A549 (cell line): ENCODE results near the gene CPLANE2. TPM values are rescaled to one million over a fixed set of nuclear protein-coding genes. Genes with fewer than 3 reads are reported as not detected.

Experiments used
- ATAC-seq, 2 experiments: fragments of 200-7000 bp in 1 of 2; fragments of >200 bp in 1 of 2; cut with Nextera tagmentation in 1 of 2; cut with Tn5 transposase in 1 of 2; 3 replicates each; pipeline versions ENCODE4 v1.8.0 to v1.9.1; 2018 to 2020; ENCODE audit warnings: mild to moderate bottlenecking in 1 of 2, moderate library complexity in 1 of 2
- CTCF ChIA-PET: fragments of 300-600 bp; sonication (Branson Sonifier 250); formaldehyde crosslinking; extraction: SDS; loops from one replicate; lab custom pipeline; 2021; ENCODE audit warnings: antibody characterized with exemption, inconsistent platforms; lab: Yijun Ruan, JAX
- POLR2A ChIA-PET: fragments of 350-600 bp; formaldehyde crosslinking; extraction: SDS; loops from one replicate; lab custom pipeline; 2021; ENCODE audit warnings: antibody characterized with exemption, inconsistent platforms; lab: Yijun Ruan, JAX
- DNase-seq, 2 experiments: peaks; one replicate each; pipeline versions ENCODE4 v3.0.0 to v3.0.0-alpha.2; 2011 to 2016; ENCODE audit warnings: low read depth in 1 of 2, low spot score in 1 of 2
- FAIRE-seq: peaks from 2 replicates; lab custom pipeline; 2011; peaks lifted over from hg19 to GRCh38; lab: Jason Lieb, UNC
- H3K27ac ChIP-seq, 2 experiments: fragments of >200 bp; sonication (Bioruptor Twin); formaldehyde crosslinking; 3 replicates each; pipeline ENCODE4 v1.5.1; 2016 to 2017
- H3K4me1 ChIP-seq: fragments of >200 bp; sonication (Bioruptor Twin); formaldehyde crosslinking; 3 replicates; pipeline ENCODE4 v1.6.1; 2016
- H3K4me2 ChIP-seq: fragments of >200 bp; sonication (Bioruptor Twin); formaldehyde crosslinking; 3 replicates; pipeline ENCODE4 v1.6.1; 2016
- H3K4me3 ChIP-seq: fragments of >200 bp; sonication (Bioruptor Twin); formaldehyde crosslinking; 3 replicates; pipeline ENCODE4 v1.5.1; 2016
- H3K9me3 ChIP-seq: fragments of >200 bp; sonication (Bioruptor Twin); formaldehyde crosslinking; 3 replicates; pipeline ENCODE4 v1.6.1; 2016
- BHLHE40 ChIP-seq: IDR thresholded peaks from 2 replicates; pipeline ENCODE4 v1.6.1; 2012; ENCODE audit warnings: low read depth, low read length, inconsistent platforms
- CBX8 ChIP-seq: fragments of 200-600 bp; sonication (generic); IDR thresholded peaks from 2 replicates; pipeline ENCODE4 v1.6.1; 2016
- CEBPB ChIP-seq, 2 experiments: fragments of >200 bp in 1 of 2; sonication (Bioruptor Twin) in 1 of 2; formaldehyde crosslinking in 1 of 2; IDR thresholded peaks; 2 replicates each; pipeline ENCODE4 v1.6.1; 2012 to 2016
- EHF ChIP-seq: fragments of 250-450 bp; sonication (Bioruptor Pico); IDR thresholded peaks from 2 replicates; pipeline ENCODE4 v1.5.0; 2020; ENCODE audit warnings: mild to moderate bottlenecking
- FOSL2 ChIP-seq, 2 experiments: fragments of 450-650 bp in 1 of 2; fragments of >200 bp in 1 of 2; sonication (Bioruptor Twin) in 1 of 2; formaldehyde crosslinking; IDR thresholded peaks; 2 replicates each; pipeline versions ENCODE4 v1.5.0 to v1.6.1; 2016 to 2020; ENCODE audit warnings: mild to moderate bottlenecking in 1 of 2, moderate library complexity in 1 of 2
- GATA3 ChIP-seq: IDR thresholded peaks from 2 replicates; pipeline ENCODE4 v1.6.1; 2012; ENCODE audit warnings: borderline replicate concordance
- HDAC2 ChIP-seq: fragments of 200-600 bp; sonication (generic); IDR thresholded peaks from 2 replicates; pipeline ENCODE4 v1.6.1; 2016
- HOXB13 ChIP-seq: fragments of 250-450 bp; sonication (Bioruptor Pico); IDR thresholded peaks from 2 replicates; pipeline ENCODE4 v1.5.0; 2020; ENCODE audit warnings: low read depth, mild to moderate bottlenecking, moderate library complexity
- HOXB5 ChIP-seq: fragments of 250-450 bp; sonication (Bioruptor Pico); IDR thresholded peaks from 2 replicates; pipeline ENCODE4 v1.5.0; 2020; ENCODE audit warnings: mild to moderate bottlenecking, moderate library complexity
- JUNB ChIP-seq: fragments of >200 bp; sonication (Bioruptor Twin); formaldehyde crosslinking; IDR thresholded peaks from 2 replicates; pipeline ENCODE4 v1.6.1; 2016
- KDM5A ChIP-seq: fragments of 200-600 bp; sonication (generic); IDR thresholded peaks from 2 replicates; pipeline ENCODE4 v1.6.1; 2016; ENCODE audit warnings: antibody characterized with exemption, mild to moderate bottlenecking
- MAFK ChIP-seq: fragments of 450-650 bp; IDR thresholded peaks from 2 replicates; pipeline ENCODE4 v1.6.1; 2014; ENCODE audit not compliant: partially characterized antibody
- MAZ ChIP-seq: fragments of 150-350 bp; IDR thresholded peaks from 2 replicates; pipeline ENCODE4 v1.6.1; 2014; ENCODE audit warnings: antibody characterized with exemption, low read depth, low read length, borderline replicate concordance
- POLR2A ChIP-seq: IDR thresholded peaks from 2 replicates; pipeline ENCODE4 v1.6.1; 2012; ENCODE audit warnings: mild to moderate bottlenecking, low read length
- POLR2AphosphoS2 ChIP-seq: conservative IDR thresholded peaks from 2 replicates; pipeline ENCODE4 v1.6.1; 2012; ENCODE audit warnings: low read length, improper control_type of control experiment, inconsistent platforms
- RARB ChIP-seq: fragments of 250-450 bp; sonication (Bioruptor Pico); IDR thresholded peaks from 2 replicates; pipeline ENCODE4 v1.8.0; 2021; ENCODE audit warnings: mild to moderate bottlenecking, moderate library complexity
- RFX5 ChIP-seq: fragments of 450-650 bp; IDR thresholded peaks from 2 replicates; pipeline ENCODE4 v1.7.1; 2014; ENCODE audit warnings: antibody characterized with exemption, mild to moderate bottlenecking, moderate library complexity
- SMC3 ChIP-seq: fragments of >200 bp; sonication (Bioruptor Twin); formaldehyde crosslinking; IDR thresholded peaks from 3 replicates; pipeline ENCODE4 v1.6.1; 2018; ENCODE audit warnings: inconsistent platforms
- ZC3H11A ChIP-seq: fragments of 450-650 bp; IDR thresholded peaks from 2 replicates; pipeline ENCODE4 v1.6.1; 2014; ENCODE audit warnings: antibody characterized with exemption, mild to moderate bottlenecking
- ZNF302 ChIP-seq: fragments of 250-450 bp; sonication (Bioruptor Pico); IDR thresholded peaks from 2 replicates; pipeline ENCODE4 v1.9.0; 2021; ENCODE audit warnings: inconsistent platforms, mild to moderate bottlenecking, moderate library complexity
- WGBS: methylation state at CpG from one replicate; pipeline ENCODE4 v1.1.6; 2017; ENCODE audit errors: missing lambda C conversion rate; 5-methylcytosine and 5-hydroxymethylcytosine counted together
- polyA plus RNA-seq, 4 experiments: library from polyadenylated mRNA; depleted of rRNA in 3 of 4; stranded (reverse); fragments of >200 nt; fragmentation: RNase III in 1 of 4; extraction: RNeasy Plus Mini Kit Qiagen cat#74134 plus additional on column Dnase treatment in 1 of 4; gene quantifications; 2 replicates in 3 of 4; 3 replicates in 1 of 4; pipeline ENCODE4 v1.2.3, GENCODE V29; 2011 to 2017
- TF ChIP-seq, protein P1 (sequence below): fragments of >200 bp; sonication (Bioruptor Twin); formaldehyde crosslinking; IDR thresholded peaks from 2 replicates; pipeline ENCODE4 v1.6.1; 2016
- TF ChIP-seq, protein P2 (sequence below): fragments of 450-650 bp; IDR thresholded peaks from 2 replicates; pipeline ENCODE4 v1.6.1; 2014; ENCODE audit warnings: antibody characterized with exemption
- TF ChIP-seq, protein P3 (sequence below): IDR thresholded peaks from 2 replicates; pipeline ENCODE4 v1.6.1; 2012
- TF ChIP-seq, protein P4 (sequence below): fragments of 200-600 bp; sonication (generic); IDR thresholded peaks from 2 replicates; pipeline ENCODE4 v1.6.1; 2016; ENCODE audit warnings: antibody characterized with exemption, mild to moderate bottlenecking, moderate library complexity
- TF ChIP-seq, protein P5 (sequence below): IDR thresholded peaks from 2 replicates; pipeline ENCODE4 v1.6.1; 2012
- TF ChIP-seq, protein P6 (sequence below): fragments of 250-450 bp; sonication (Bioruptor Pico); IDR thresholded peaks from 2 replicates; pipeline ENCODE4 v1.5.0; 2020; ENCODE audit warnings: low read depth, mild to moderate bottlenecking, moderate library complexity

The CPLANE2 gene
- polyA plus RNA-seq, 2 of the 4 experiments (the other 2 are of a cell fraction) = 2.4 to 3.7 TPM

DNA sequence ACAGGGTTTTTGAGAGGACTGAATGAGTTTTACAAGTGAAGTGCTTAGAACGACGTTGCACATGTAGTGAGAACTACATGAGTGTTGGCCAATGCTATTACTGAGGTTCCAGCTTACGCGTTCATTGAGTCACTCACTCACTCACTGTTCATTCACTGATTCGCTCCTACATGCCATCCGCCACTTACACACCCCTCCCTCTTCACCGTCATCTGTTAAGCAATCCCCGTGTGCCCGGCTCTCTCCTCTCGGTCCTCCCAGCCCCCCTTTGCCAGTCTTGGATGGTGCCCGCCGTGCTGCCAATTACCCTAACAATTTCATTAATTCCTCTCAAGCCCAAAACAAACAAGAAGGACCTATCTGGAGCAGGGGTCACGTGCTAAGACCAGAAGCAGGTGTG, 53.8 kb downstream of the CPLANE2 start:
- 45% methylated on average over 13 of the region's 13 CpGs for WGBS
- peak overlapping the region; percentile 77 for H3K4me2 ChIP-seq
- ChIA-PET POLR2A (interaction anchor here (1.5 to 4.0 kb wide), 4 partner anchors 19 to 38 kb away, joined by 4 to 35 read pairs (median 12); partner anchors contain the start of gene EPHA2), CTCF (interaction anchor here (12.1 to 14.7 kb wide), 2 partner anchors 33 to 103 kb away, joined by 152 to 318 read pairs; partner anchors contain the start of gene EPHA2)
- no peaks in the 10 kb centered on the region for H3K9me3 ChIP-seq
- DNase-seq = peak in 1 of 2 experiments; percentile 84
- ATAC-seq = peak; percentile 26 to 59
- no peak overlapping the region for H3K4me3 ChIP-seq
- peaks cover 84% of the 10 kb centered on the region for H3K4me1 ChIP-seq
- TF ChIP-seq SMC3 = no peak
- TF ChIP-seq MAZ = no peak
- TF ChIP-seq, protein P1, sequence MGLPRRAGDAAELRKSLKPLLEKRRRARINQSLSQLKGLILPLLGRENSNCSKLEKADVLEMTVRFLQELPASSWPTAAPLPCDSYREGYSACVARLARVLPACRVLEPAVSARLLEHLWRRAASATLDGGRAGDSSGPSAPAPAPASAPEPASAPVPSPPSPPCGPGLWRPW = no peak
- peak; percentile 15 to 74; a peak in 2 of 4 replicates for TF ChIP-seq CEBPB (IDR thresholded peaks at IDR 0.05)
- TF ChIP-seq JUNB = no peak
- TF ChIP-seq ZNF302 (CRISPR knock-in tag) = no peak
- TF ChIP-seq BHLHE40 = no peak
- no peak for TF ChIP-seq KDM5A
- no peak for TF ChIP-seq RFX5
- no peak for TF ChIP-seq CBX8
- TF ChIP-seq, protein P2, sequence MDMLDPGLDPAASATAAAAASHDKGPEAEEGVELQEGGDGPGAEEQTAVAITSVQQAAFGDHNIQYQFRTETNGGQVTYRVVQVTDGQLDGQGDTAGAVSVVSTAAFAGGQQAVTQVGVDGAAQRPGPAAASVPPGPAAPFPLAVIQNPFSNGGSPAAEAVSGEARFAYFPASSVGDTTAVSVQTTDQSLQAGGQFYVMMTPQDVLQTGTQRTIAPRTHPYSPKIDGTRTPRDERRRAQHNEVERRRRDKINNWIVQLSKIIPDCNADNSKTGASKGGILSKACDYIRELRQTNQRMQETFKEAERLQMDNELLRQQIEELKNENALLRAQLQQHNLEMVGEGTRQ = no peak
- TF ChIP-seq FOSL2 (IDR thresholded peaks at IDR 0.05) = no peak
- peak; percentile 48; the same call in 1 of the 2 replicates for TF ChIP-seq FOSL2 (CRISPR knock-in tag; IDR thresholded peaks at IDR 0.05)
- TF ChIP-seq HOXB5 = no peak
- TF ChIP-seq, protein P3, sequence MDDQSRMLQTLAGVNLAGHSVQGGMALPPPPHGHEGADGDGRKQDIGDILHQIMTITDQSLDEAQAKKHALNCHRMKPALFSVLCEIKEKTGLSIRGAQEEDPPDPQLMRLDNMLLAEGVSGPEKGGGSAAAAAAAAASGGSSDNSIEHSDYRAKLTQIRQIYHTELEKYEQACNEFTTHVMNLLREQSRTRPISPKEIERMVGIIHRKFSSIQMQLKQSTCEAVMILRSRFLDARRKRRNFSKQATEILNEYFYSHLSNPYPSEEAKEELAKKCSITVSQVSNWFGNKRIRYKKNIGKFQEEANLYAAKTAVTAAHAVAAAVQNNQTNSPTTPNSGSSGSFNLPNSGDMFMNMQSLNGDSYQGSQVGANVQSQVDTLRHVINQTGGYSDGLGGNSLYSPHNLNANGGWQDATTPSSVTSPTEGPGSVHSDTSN = no peak
- peak overlapping the region; percentile 96 to 97 for H3K27ac ChIP-seq
- FAIRE-seq = no peak

DNA sequence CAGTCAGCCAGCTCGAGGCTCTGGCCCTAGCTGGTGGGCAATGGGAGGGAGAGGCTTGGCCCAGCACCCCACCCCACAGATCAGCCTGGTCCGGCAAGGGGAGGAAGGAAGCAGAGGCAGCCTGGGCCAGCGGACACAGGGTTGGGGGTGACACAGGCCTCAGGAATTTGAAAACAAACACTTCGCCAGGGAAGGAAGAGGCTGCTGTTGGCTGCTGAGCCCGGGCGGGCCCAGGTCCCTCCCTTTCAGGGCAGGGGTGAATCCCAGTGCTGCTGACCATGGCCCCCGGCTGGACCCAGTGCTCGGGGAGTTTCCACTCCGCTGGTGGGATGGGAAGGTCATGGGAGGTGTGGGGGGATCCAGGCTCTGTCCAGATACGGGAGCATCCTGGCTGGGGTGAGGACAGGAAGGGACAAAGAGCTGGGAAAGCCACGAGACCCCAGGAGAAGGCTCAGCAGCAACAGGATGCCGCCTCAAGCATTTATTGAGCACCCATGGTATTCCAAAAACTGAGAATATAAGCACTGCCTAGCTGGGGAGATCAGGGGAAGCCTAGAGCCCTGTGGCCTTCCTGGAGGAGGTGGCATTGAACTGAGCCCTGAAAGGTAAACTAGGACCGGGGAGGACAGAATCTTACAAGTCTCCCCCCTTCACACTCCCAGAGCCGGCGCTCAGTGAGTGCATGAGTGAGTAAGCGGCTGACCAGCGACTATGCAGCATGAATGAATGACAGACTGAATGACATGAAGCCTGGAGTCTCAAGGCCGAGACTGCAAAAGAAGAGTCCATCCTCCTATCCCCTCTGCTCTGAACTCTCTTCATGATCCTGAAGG, 54.9 kb downstream of the CPLANE2 start:
- no peak for FAIRE-seq
- POLR2A ChIA-PET = interaction anchor here (0.7 to 4.0 kb wide), 7 partner anchors 9 to 107 kb away, joined by 3 to 35 read pairs (median 10); partner anchors contain the start of gene EPHA2
- H3K4me1 ChIP-seq = peaks cover 84% of the 10 kb centered on the region
- TF ChIP-seq HDAC2 = no peak
- TF ChIP-seq, protein P1 = no peak
- TF ChIP-seq HOXB13 (CRISPR knock-in tag) = no peak; the same call in 1 of the 2 replicates
- peak; percentile 51 for TF ChIP-seq JUNB
- 0 out of 4 replicates have a peak, but pooled peaks of 1 of the 2 experiments have one; percentile 3 for TF ChIP-seq CEBPB (IDR thresholded peaks at IDR 0.05)
- TF ChIP-seq, protein P4, sequence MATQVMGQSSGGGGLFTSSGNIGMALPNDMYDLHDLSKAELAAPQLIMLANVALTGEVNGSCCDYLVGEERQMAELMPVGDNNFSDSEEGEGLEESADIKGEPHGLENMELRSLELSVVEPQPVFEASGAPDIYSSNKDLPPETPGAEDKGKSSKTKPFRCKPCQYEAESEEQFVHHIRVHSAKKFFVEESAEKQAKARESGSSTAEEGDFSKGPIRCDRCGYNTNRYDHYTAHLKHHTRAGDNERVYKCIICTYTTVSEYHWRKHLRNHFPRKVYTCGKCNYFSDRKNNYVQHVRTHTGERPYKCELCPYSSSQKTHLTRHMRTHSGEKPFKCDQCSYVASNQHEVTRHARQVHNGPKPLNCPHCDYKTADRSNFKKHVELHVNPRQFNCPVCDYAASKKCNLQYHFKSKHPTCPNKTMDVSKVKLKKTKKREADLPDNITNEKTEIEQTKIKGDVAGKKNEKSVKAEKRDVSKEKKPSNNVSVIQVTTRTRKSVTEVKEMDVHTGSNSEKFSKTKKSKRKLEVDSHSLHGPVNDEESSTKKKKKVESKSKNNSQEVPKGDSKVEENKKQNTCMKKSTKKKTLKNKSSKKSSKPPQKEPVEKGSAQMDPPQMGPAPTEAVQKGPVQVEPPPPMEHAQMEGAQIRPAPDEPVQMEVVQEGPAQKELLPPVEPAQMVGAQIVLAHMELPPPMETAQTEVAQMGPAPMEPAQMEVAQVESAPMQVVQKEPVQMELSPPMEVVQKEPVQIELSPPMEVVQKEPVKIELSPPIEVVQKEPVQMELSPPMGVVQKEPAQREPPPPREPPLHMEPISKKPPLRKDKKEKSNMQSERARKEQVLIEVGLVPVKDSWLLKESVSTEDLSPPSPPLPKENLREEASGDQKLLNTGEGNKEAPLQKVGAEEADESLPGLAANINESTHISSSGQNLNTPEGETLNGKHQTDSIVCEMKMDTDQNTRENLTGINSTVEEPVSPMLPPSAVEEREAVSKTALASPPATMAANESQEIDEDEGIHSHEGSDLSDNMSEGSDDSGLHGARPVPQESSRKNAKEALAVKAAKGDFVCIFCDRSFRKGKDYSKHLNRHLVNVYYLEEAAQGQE = no peak
- no peak for TF ChIP-seq MAZ
- TF ChIP-seq, protein P3 = no peak
- TF ChIP-seq POLR2AphosphoS2 = no peak
- peak; percentile 58; the same call in 1 of the 2 replicates for TF ChIP-seq GATA3
- peak; percentile 78; the same call in 1 of the 2 replicates for TF ChIP-seq EHF
- TF ChIP-seq POLR2A = peak; percentile 26; the same call in 1 of the 2 replicates
- no peak for TF ChIP-seq SMC3
- TF ChIP-seq, protein P5, sequence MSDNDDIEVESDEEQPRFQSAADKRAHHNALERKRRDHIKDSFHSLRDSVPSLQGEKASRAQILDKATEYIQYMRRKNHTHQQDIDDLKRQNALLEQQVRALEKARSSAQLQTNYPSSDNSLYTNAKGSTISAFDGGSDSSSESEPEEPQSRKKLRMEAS = peak; percentile 62
- TF ChIP-seq RARB (CRISPR knock-in tag) = no peak
- no peak for TF ChIP-seq RFX5
- no peak for TF ChIP-seq CBX8
- TF ChIP-seq, protein P6, sequence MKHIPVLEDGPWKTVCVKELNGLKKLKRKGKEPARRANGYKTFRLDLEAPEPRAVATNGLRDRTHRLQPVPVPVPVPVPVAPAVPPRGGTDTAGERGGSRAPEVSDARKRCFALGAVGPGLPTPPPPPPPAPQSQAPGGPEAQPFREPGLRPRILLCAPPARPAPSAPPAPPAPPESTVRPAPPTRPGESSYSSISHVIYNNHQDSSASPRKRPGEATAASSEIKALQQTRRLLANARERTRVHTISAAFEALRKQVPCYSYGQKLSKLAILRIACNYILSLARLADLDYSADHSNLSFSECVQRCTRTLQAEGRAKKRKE (CRISPR knock-in tag) = no peak
- TF ChIP-seq FOSL2 (IDR thresholded peaks at IDR 0.05) = peak; percentile 53; the same call in 1 of the 2 replicates
- peak; percentile 87 for TF ChIP-seq FOSL2 (CRISPR knock-in tag; IDR thresholded peaks at IDR 0.05)
- no peak for TF ChIP-seq MAFK
- TF ChIP-seq ZC3H11A = no peak

More for the DNA sequence above, 54.9 kb downstream of the CPLANE2 start:
- 4% methylated on average over 10 of the region's 18 CpGs for WGBS
- no peak overlapping the region for H3K4me3 ChIP-seq
- DNase-seq (peak; percentile 61 to 93), ATAC-seq (peak; percentile 93)
- H3K4me2 ChIP-seq = peak overlapping the region; percentile 77
- CTCF ChIA-PET = interaction anchor here (0.6 to 14.7 kb wide), 7 partner anchors 11 to 173 kb away, joined by 3 to 318 read pairs (median 4); partner anchors contain the start of genes EPHA2 and FAM131C
- H3K9me3 ChIP-seq = peaks cover 3% of the 10 kb centered on the region; the same call in 1 of the 3 replicates
- peak overlapping the region; percentile 96 to 97 for H3K27ac ChIP-seq
